ENCODE measurements around the gene FAM76A. TPM values are rescaled to one million over a fixed set of nuclear protein-coding genes. Genes with fewer than 3 reads are reported as not detected.
"Not testable (repeated sequence)": the region's sequence is repeated elsewhere in the genome, so short reads cannot be mapped to it uniquely, and the experiment has no call there.

Gene FAM76A
- total RNA-seq, 1 donor from 2014 or later, result 18.0 TPM

GRCh38 chr1:27684176-27684575 is 41.6 kb upstream of the FAM76A start:
- no peak for DNase-seq

GRCh38 chr1:27686223-27686990 is 39.4 kb upstream of the FAM76A start:
- Histone ChIP-seq H3K27me3 (ENCODE audit: low read depth) (no peaks in the 10 kb centered on the region), H3K4me3 (no peak overlapping the region), H3K9me3 (peaks cover 10% of the 10 kb centered on the region), H3K27ac (no peak overlapping the region), H3K36me3 (no peaks in the 10 kb centered on the region), H3K4me1 (no peaks in the 10 kb centered on the region)
- intact Hi-C loops (cut with DNase I), result no loop called here
- DNase-seq (peak; percentile 55), ATAC-seq (peak; percentile 39 to 77)
- TF ChIP-seq CTCF (IDR thresholded peaks at IDR 0.05), result no peak

More at GRCh38 chr1:27684176-27684575, 41.6 kb upstream of the FAM76A start:
- no peak for TF ChIP-seq CTCF (IDR thresholded peaks at IDR 0.05)
- H3K36me3 ChIP-seq, result no peaks in the 10 kb centered on the region
- no peaks in the 10 kb centered on the region for H3K27me3 ChIP-seq (ENCODE audit: low read depth)
- intact Hi-C loops (cut with DNase I), result no loop called here
- H3K4me3 ChIP-seq, result no peak overlapping the region
- ATAC-seq, result no peak
- no peak overlapping the region for H3K27ac ChIP-seq
- peaks cover 22% of the 10 kb centered on the region for H3K9me3 ChIP-seq
- no peaks in the 10 kb centered on the region for H3K4me1 ChIP-seq

- no peaks in the 10 kb centered on the region for H3K27me3 ChIP-seq (ENCODE audit: low read depth)
- DNase-seq (no peak), ATAC-seq (no peak)
- no peaks in the 10 kb centered on the region for H3K9me3 ChIP-seq
- intact Hi-C loops (cut with DNase I), result no loop called here
- no peak overlapping the region for H3K27ac ChIP-seq
- no peaks in the 10 kb centered on the region for H3K4me1 ChIP-seq
- no peak overlapping the region for H3K4me3 ChIP-seq
- no peaks in the 10 kb centered on the region for H3K36me3 ChIP-seq
- TF ChIP-seq CTCF (IDR thresholded peaks at IDR 0.05), result no peak
Observed at GRCh38 chr1:27687906-27688305, 37.9 kb upstream of the FAM76A start.

- Histone ChIP-seq H3K27ac (peak overlapping the region; percentile 31), H3K4me1 (no peaks in the 10 kb centered on the region), H3K4me3 (no peak overlapping the region), H3K36me3 (no peaks in the 10 kb centered on the region), H3K9me3 (no peaks in the 10 kb centered on the region), H3K27me3 (ENCODE audit: low read depth) (no peaks in the 10 kb centered on the region)
- ATAC-seq (no peak), DNase-seq (no peak)
- intact Hi-C loops (cut with DNase I), result no loop called here
- no peak for TF ChIP-seq CTCF (IDR thresholded peaks at IDR 0.05)
Observed at GRCh38 chr1:27689423-27690173, 36.2 kb upstream of the FAM76A start.

- no peak for TF ChIP-seq CTCF (IDR thresholded peaks at IDR 0.05)
- Histone ChIP-seq H3K27ac (no peak overlapping the region), H3K4me1 (no peaks in the 10 kb centered on the region), H3K27me3 (ENCODE audit: low read depth) (no peaks in the 10 kb centered on the region), H3K36me3 (no peaks in the 10 kb centered on the region), H3K4me3 (no peak overlapping the region), H3K9me3 (no peaks in the 10 kb centered on the region)
- ATAC-seq, result no peak
- no peak for DNase-seq
- intact Hi-C loops (cut with DNase I), result no loop called here
Observed at GRCh38 chr1:27690183-27690582, 35.6 kb upstream of the FAM76A start.

GRCh38 chr1:27696835-27697234 is 28.9 kb upstream of the FAM76A start:
- H3K27me3 ChIP-seq (ENCODE audit: low read depth); DNase-seq; H3K27ac ChIP-seq; H3K4me3 ChIP-seq; ATAC-seq; H3K9me3 ChIP-seq; H3K36me3 ChIP-seq; H3K4me1 ChIP-seq; intact Hi-C loops (cut with DNase I): not testable (repeated sequence)
